PC-9 (cell line): ENCODE results near the gene SCNN1G. TPM values are rescaled to one million over a fixed set of nuclear protein-coding genes. Genes with fewer than 3 reads are reported as not detected.
"Not testable (repeated sequence)": the region's sequence is repeated elsewhere in the genome, so short reads cannot be mapped to it uniquely, and the experiment has no call there.

Source experiments
- BruUV-seq: library from RNA; stranded (reverse); fragments of 400-500 nt; replicated peaks from 2 replicates; lab custom pipeline; 2021; lab: Mats Ljungman, UMichigan
- CTCF ChIA-PET: fragments of 300-600 bp; sonication (Branson Sonifier 250); formaldehyde crosslinking; loops from one replicate; lab custom pipeline; 2022; ENCODE audit warnings: antibody characterized with exemption; lab: Charles Lee
- POLR2A ChIA-PET: fragments of 300-600 bp; sonication (Branson Sonifier 250); formaldehyde crosslinking; loops from one replicate; lab custom pipeline; 2022; ENCODE audit warnings: antibody characterized with exemption; ENCODE audit not compliant: unreplicated experiment; lab: Charles Lee
- DNase-seq, 2 experiments: peaks; one replicate each; pipeline versions ENCODE4 v3.0.0 to v3.0.0-alpha.2; 2015 to 2022; ENCODE audit warnings: mixed read lengths in 1 of 2
- H2AFZ ChIP-seq: fragments of 200-600 bp; sonication (generic); 2 replicates; pipeline ENCODE4 v1.8.1; 2017; ENCODE audit warnings: antibody characterized with exemption
- H3F3A ChIP-seq: fragments of 200-600 bp; sonication (generic); 2 replicates; pipeline ENCODE4 v1.8.1; 2017; ENCODE audit warnings: antibody characterized with exemption, mild to moderate bottlenecking, low read depth; ENCODE audit not compliant: insufficient read depth
- H3K27ac ChIP-seq: fragments of 200-600 bp; sonication (generic); 2 replicates; pipeline ENCODE4 v1.6.1; 2016; ENCODE audit warnings: mixed run types
- H3K27me3 ChIP-seq: fragments of 200-600 bp; sonication (generic); 2 replicates; pipeline ENCODE4 v1.6.1; 2016; ENCODE audit warnings: low read depth, mixed run types; ENCODE audit not compliant: insufficient read depth
- H3K36me3 ChIP-seq: fragments of 200-600 bp; sonication (generic); 2 replicates; pipeline ENCODE4 v1.6.1; 2016; ENCODE audit warnings: low read depth, mixed run types
- H3K4me1 ChIP-seq: fragments of 200-600 bp; sonication (generic); replicated peaks from 2 replicates; pipeline ENCODE4 v1.6.1; 2016; ENCODE audit warnings: mixed run types; ENCODE audit not compliant: insufficient read depth
- H3K4me2 ChIP-seq: fragments of 200-600 bp; sonication (generic); 2 replicates; pipeline ENCODE4 v1.6.1; 2017; ENCODE audit warnings: mixed run types
- H3K4me3 ChIP-seq: fragments of 200-600 bp; sonication (generic); 2 replicates; pipeline ENCODE4 v1.6.1; 2016; ENCODE audit warnings: mixed run types
- H3K79me2 ChIP-seq: fragments of 200-600 bp; sonication (generic); 2 replicates; pipeline ENCODE4 v1.6.1; 2017; ENCODE audit warnings: low read depth, mixed run types
- H3K9me2 ChIP-seq: fragments of 200-600 bp; sonication (generic); 2 replicates; pipeline ENCODE4 v1.8.1; 2017; ENCODE audit warnings: mild to moderate bottlenecking; ENCODE audit not compliant: insufficient read depth
- H3K9me3 ChIP-seq: fragments of 200-600 bp; sonication (generic); 2 replicates; pipeline ENCODE4 v1.8.1; 2016; ENCODE audit warnings: low read depth; ENCODE audit not compliant: insufficient read depth
- H4K20me1 ChIP-seq: fragments of 200-600 bp; sonication (generic); 2 replicates; pipeline ENCODE4 v1.8.1; 2017; ENCODE audit not compliant: insufficient read depth
- EZH2 ChIP-seq: fragments of 200-600 bp; sonication (generic); IDR thresholded peaks from 2 replicates; pipeline ENCODE4 v1.8.0; 2017; ENCODE audit warnings: antibody characterized with exemption, low read depth
- intact Hi-C: fragments of 100-400 bp; cut with micrococcal nuclease; formaldehyde crosslinking; loops from one replicate; pipeline ENCODE4 v1.10.0; 2022; ENCODE audit not compliant: unreplicated experiment
- total RNA-seq: library from RNA; stranded (reverse); gene quantifications from 2 replicates; pipeline ENCODE4 v1.2.3, GENCODE V29; 2021
- TF ChIP-seq, protein P1 (sequence below): fragments of 200-600 bp; sonication (generic); conservative IDR thresholded peaks from 2 replicates; pipeline ENCODE4 v1.6.1; 2017; ENCODE audit warnings: mixed run types, antibody characterized with exemption, mild to moderate bottlenecking, moderate library complexity

SCNN1G gene
- total RNA-seq, 1 experiment from 2014 or later, result not detected

DNA sequence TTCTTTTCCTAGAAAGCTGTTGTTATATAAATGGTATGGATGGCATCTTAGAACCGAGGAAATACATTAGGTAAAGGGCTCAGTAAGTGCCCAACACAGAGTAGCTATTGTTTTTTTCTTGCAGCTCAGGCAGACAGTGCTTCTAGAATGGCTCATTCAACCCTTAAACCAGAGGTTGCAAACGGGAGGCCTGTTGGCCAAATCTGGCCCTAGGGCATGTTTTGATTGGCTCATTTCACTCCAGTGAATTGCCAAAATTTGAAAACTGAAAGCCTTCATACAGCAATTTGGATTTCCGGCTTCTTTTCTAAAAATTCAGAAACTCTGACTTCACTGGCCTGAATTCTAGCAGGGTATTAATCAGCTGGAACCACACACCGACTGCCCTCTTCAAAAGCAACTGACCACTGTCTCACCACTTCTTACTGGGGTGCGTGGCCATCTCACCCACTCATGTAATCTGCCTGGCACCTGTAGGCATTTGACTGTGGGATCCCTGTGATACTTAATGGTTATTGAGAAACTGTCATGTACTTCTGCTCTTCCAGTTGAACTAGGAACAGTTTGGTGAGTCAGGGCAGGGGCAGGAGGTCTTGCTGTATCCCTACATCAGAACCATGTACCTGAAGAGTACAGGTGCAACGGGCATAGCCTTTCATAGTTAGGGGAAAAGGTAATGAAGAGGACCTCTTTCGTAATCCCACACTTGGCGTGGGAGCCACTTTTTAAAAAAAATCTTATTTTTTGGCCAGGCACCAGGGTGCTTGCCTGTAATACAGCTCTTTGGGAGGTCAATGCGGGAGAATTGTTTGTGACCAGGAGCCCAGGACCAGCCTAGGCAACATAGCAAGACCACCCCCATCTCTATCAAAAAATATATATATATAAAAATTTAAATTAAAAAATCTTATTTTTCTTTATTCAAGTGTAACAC is 66.0 kb downstream of the SCNN1G start:
- TF ChIP-seq EZH2, result no peak
- TF ChIP-seq, protein P1, sequence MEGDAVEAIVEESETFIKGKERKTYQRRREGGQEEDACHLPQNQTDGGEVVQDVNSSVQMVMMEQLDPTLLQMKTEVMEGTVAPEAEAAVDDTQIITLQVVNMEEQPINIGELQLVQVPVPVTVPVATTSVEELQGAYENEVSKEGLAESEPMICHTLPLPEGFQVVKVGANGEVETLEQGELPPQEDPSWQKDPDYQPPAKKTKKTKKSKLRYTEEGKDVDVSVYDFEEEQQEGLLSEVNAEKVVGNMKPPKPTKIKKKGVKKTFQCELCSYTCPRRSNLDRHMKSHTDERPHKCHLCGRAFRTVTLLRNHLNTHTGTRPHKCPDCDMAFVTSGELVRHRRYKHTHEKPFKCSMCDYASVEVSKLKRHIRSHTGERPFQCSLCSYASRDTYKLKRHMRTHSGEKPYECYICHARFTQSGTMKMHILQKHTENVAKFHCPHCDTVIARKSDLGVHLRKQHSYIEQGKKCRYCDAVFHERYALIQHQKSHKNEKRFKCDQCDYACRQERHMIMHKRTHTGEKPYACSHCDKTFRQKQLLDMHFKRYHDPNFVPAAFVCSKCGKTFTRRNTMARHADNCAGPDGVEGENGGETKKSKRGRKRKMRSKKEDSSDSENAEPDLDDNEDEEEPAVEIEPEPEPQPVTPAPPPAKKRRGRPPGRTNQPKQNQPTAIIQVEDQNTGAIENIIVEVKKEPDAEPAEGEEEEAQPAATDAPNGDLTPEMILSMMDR, result no peak
- ChIA-PET CTCF (interaction anchor here (0.6 kb wide), 1 partner anchor 185 kb away, joined by 3 read pairs; no protein-coding TSS in a partner anchor), POLR2A (interaction anchor here (0.7 kb wide), 1 partner anchor 198 kb away, joined by 4 read pairs; no protein-coding TSS in a partner anchor)
- intact Hi-C loops, result no loop called here
- Histone ChIP-seq H3F3A (peaks cover 12% of the 10 kb centered on the region; the same call in 1 of the 2 replicates), H3K9me3 (peaks cover 8% of the 10 kb centered on the region; the same call in 1 of the 2 replicates), H3K27me3 (no peaks in the 10 kb centered on the region), H4K20me1 (no peaks in the 10 kb centered on the region), H3K4me2 (peak overlapping the region; percentile 11; the same call in 1 of the 2 replicates), H3K27ac (peak overlapping the region; percentile 13; the same call in 1 of the 2 replicates), H3K4me3 (no peak overlapping the region), H3K4me1 (peaks cover 12% of the 10 kb centered on the region), H3K9me2 (no peaks in the 10 kb centered on the region), H3K36me3 (no peaks in the 10 kb centered on the region), H3K79me2 (no peaks in the 10 kb centered on the region), H2AFZ (no peak overlapping the region)
- peak in 1 of 2 experiments; percentile 65 for DNase-seq
- no TSS peak for BruUV-seq

DNA sequence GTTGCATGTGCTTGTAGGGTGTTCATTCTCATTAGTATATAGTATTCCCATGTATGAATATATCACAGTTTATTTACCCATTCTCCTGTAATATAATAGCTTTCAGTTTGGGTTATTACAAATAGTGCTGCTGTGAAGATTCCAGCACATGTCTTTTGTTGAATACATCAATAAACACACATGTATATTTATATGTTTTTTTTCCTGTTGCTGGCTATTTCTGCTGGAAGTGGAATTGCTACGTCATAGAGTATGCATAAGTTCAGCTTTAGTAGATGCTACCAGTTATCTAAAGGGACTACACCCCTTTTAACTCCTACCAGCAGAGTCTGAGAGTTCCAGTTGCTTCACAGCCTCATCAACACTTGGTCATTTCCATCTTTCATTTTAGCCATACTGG is 67.3 kb downstream of the SCNN1G start:
- intact Hi-C loops, result loop anchor here (10.0 kb wide), 1 partner anchor 85 kb away; no protein-coding TSS in a partner anchor
- CTCF ChIA-PET, result no interaction called here
- POLR2A ChIA-PET, result no interaction called here

DNA sequence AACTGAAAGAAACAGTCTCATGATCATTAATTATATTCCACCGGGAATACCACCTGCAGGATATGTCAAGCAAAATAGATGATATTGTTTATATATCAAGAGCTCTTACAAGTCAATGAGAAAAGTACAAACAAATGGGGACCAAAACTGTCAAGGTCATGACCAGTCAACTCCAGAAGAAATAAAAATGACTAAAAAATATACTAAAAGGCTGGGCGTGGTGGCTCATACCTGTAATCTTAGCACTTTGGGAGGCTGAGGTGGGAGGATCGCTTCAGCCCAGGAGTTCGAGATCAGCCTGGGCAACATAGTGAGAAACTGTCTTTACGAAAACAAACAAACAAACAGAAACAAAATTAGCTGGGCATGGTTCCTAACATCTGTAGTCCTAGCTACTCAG is 69.8 kb downstream of the SCNN1G start:
- Histone ChIP-seq H3K4me3 (no peak overlapping the region), H2AFZ (no peak overlapping the region), H3K79me2 (no peaks in the 10 kb centered on the region), H3K4me1 (peaks cover 48% of the 10 kb centered on the region), H3K9me3 (no peaks in the 10 kb centered on the region), H4K20me1 (no peaks in the 10 kb centered on the region), H3K4me2 (no peak overlapping the region), H3K36me3 (no peaks in the 10 kb centered on the region), H3K27ac (no peak overlapping the region), H3F3A (peaks cover 25% of the 10 kb centered on the region; the same call in 1 of the 2 replicates), H3K9me2 (no peaks in the 10 kb centered on the region), H3K27me3 (no peaks in the 10 kb centered on the region)
- intact Hi-C loops, result loop anchor here (10.0 kb wide), 1 partner anchor 82 kb away; no protein-coding TSS in a partner anchor
- no TSS peak for BruUV-seq
- DNase-seq, result no peak
- CTCF ChIA-PET, result no interaction called here
- TF ChIP-seq EZH2, result no peak
- TF ChIP-seq, protein P1, result no peak
- POLR2A ChIA-PET, result no interaction called here

More for the DNA sequence above, 67.3 kb downstream of the SCNN1G start:
- H3F3A ChIP-seq, result peaks cover 14% of the 10 kb centered on the region; the same call in 1 of the 2 replicates
- no peaks in the 10 kb centered on the region for H3K79me2 ChIP-seq
- no peaks in the 10 kb centered on the region for H3K36me3 ChIP-seq
- no peak overlapping the region for H3K27ac ChIP-seq
- DNase-seq, result no peak
- H3K4me1 ChIP-seq, result peaks cover 24% of the 10 kb centered on the region
- no peaks in the 10 kb centered on the region for H3K9me2 ChIP-seq
- H3K4me3 ChIP-seq, result no peak overlapping the region
- no peaks in the 10 kb centered on the region for H4K20me1 ChIP-seq
- no peak for TF ChIP-seq EZH2
- TF ChIP-seq, protein P1, result no peak
- no peaks in the 10 kb centered on the region for H3K27me3 ChIP-seq
- H3K4me2 ChIP-seq, result no peak overlapping the region
- H3K9me3 ChIP-seq, result 0 out of 2 replicates have a peak, but pooled peaks cover 3% of the 10 kb centered on the region
- no peak overlapping the region for H2AFZ ChIP-seq
- no TSS peak for BruUV-seq

DNA sequence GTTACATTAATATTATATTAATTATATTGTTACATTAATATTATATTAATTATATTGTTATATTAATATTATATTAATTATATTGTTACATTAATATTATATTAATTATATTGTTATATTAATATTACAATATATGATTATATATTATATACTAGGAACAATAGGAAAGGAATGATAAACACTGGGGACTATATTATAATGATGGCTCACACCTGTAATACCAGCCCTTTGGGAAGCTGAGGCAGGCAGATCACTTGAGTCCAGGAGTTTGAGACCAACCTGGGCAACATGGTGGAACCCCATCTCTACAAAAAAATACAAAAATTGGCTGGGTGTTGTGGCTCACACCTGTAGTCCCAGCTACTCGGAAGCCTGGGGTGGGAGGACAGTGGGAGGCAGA is 71.1 kb downstream of the SCNN1G start:
- Histone ChIP-seq H3F3A (peaks cover 31% of the 10 kb centered on the region), H3K27ac (peak overlapping the region; percentile 53; the same call in 1 of the 2 replicates), H3K4me1 (peaks cover 52% of the 10 kb centered on the region)
- H4K20me1 ChIP-seq, H3K79me2 ChIP-seq, H3K9me2 ChIP-seq, DNase-seq, H3K36me3 ChIP-seq, BruUV-seq, H3K27me3 ChIP-seq, H3K9me3 ChIP-seq, POLR2A ChIA-PET, H2AFZ ChIP-seq, H3K4me2 ChIP-seq, H3K4me3 ChIP-seq: not testable (repeated sequence)
- CTCF ChIA-PET, result interaction anchor here (1.4 kb wide), 1 partner anchor 182 kb away, joined by 4 read pairs; no protein-coding TSS in a partner anchor
- intact Hi-C loops, result loop anchor here (1.0 to 10.0 kb wide), 3 partner anchors 25 to 81 kb away; partner anchors contain the start of gene SCNN1G
